ENCODE measurements around the gene SCGB1D2.
"Not testable (repeated sequence)": the region's sequence is repeated elsewhere in the genome, so short reads cannot be mapped to it uniquely, and the experiment has no call there.

SCGB1D2 gene

GRCh38 chr11:62242021-62242420 lies at the start of gene SCGB1D2:
SCGB1D2 (plus strand) TSS chr11:62242239; CDS start chr11:62242308, 69 bp downstream.
- peaks cover 32% of the 10 kb centered on the region for H3K27me3 Mint-ChIP-seq
- no peaks in the 10 kb centered on the region for H3K4me1 Mint-ChIP-seq (ENCODE audit: low read depth)
- no peaks in the 10 kb centered on the region for H3K9me3 Mint-ChIP-seq
- H3K4me3 Mint-ChIP-seq = no peak within 1 kb of the TSS
- no peak within 1 kb of the TSS for H3K27ac Mint-ChIP-seq
- H3K36me3 Mint-ChIP-seq (ENCODE audit: low read depth) = no peaks in the 10 kb centered on the region

GRCh38 chr11:62193952-62194351 lies 48.1 kb upstream of the SCGB1D2 start:
- H3K27ac Mint-ChIP-seq = no peak overlapping the region
- H3K36me3 Mint-ChIP-seq (ENCODE audit: low read depth) = no peaks in the 10 kb centered on the region
- H3K27me3 Mint-ChIP-seq = peaks cover 29% of the 10 kb centered on the region
- no peak overlapping the region for H3K4me3 Mint-ChIP-seq
- no peaks in the 10 kb centered on the region for H3K4me1 Mint-ChIP-seq (ENCODE audit: low read depth)
- no peaks in the 10 kb centered on the region for H3K9me3 Mint-ChIP-seq

GRCh38 chr11:62195010-62195409 lies 47.0 kb upstream of the SCGB1D2 start:
- not testable (repeated sequence) for H3K4me3 Mint-ChIP-seq; H3K4me1 Mint-ChIP-seq (ENCODE audit: low read depth); H3K36me3 Mint-ChIP-seq (ENCODE audit: low read depth); H3K27ac Mint-ChIP-seq; H3K9me3 Mint-ChIP-seq
- peaks cover 23% of the 10 kb centered on the region for H3K27me3 Mint-ChIP-seq

GRCh38 chr11:62195945-62196344 lies 46.1 kb upstream of the SCGB1D2 start:
- H3K27me3 Mint-ChIP-seq = peaks cover 25% of the 10 kb centered on the region
- H3K36me3 Mint-ChIP-seq (ENCODE audit: low read depth) = no peaks in the 10 kb centered on the region

GRCh38 chr11:62197400-62197799 lies 44.6 kb upstream of the SCGB1D2 start:
- H3K4me3 Mint-ChIP-seq; H3K27ac Mint-ChIP-seq; H3K9me3 Mint-ChIP-seq; H3K4me1 Mint-ChIP-seq (ENCODE audit: low read depth); H3K36me3 Mint-ChIP-seq (ENCODE audit: low read depth): not testable (repeated sequence)
- H3K27me3 Mint-ChIP-seq = peaks cover 30% of the 10 kb centered on the region

More at GRCh38 chr11:62195945-62196344, 46.1 kb upstream of the SCGB1D2 start:
- no peak overlapping the region for H3K4me3 Mint-ChIP-seq
- H3K9me3 Mint-ChIP-seq = no peaks in the 10 kb centered on the region
- no peaks in the 10 kb centered on the region for H3K4me1 Mint-ChIP-seq (ENCODE audit: low read depth)
- H3K27ac Mint-ChIP-seq = no peak overlapping the region

- Mint-ChIP-seq H3K27me3 (peaks cover 21% of the 10 kb centered on the region), H3K4me3 (no peak overlapping the region), H3K36me3 (ENCODE audit: low read depth) (no peaks in the 10 kb centered on the region), H3K27ac (no peak overlapping the region), H3K9me3 (no peaks in the 10 kb centered on the region), H3K4me1 (ENCODE audit: low read depth) (no peaks in the 10 kb centered on the region)
Observed at GRCh38 chr11:62201376-62201775, 40.7 kb upstream of the SCGB1D2 start.

- Mint-ChIP-seq H3K9me3 (no peaks in the 10 kb centered on the region), H3K27me3 (peaks cover 20% of the 10 kb centered on the region), H3K4me3 (no peak overlapping the region), H3K36me3 (ENCODE audit: low read depth) (no peaks in the 10 kb centered on the region), H3K4me1 (ENCODE audit: low read depth) (no peaks in the 10 kb centered on the region), H3K27ac (no peak overlapping the region)
Observed at GRCh38 chr11:62202910-62203309, 39.1 kb upstream of the SCGB1D2 start.

GRCh38 chr11:62204430-62204829 lies 37.6 kb upstream of the SCGB1D2 start:
- Mint-ChIP-seq H3K4me1 (ENCODE audit: low read depth) (no peaks in the 10 kb centered on the region), H3K36me3 (ENCODE audit: low read depth) (no peaks in the 10 kb centered on the region), H3K27me3 (peaks cover 21% of the 10 kb centered on the region), H3K9me3 (no peaks in the 10 kb centered on the region), H3K4me3 (no peak overlapping the region), H3K27ac (no peak overlapping the region)

GRCh38 chr11:62205441-62205840 lies 36.6 kb upstream of the SCGB1D2 start:
- Mint-ChIP-seq H3K4me3 (no peak overlapping the region), H3K4me1 (ENCODE audit: low read depth) (no peaks in the 10 kb centered on the region), H3K9me3 (no peaks in the 10 kb centered on the region), H3K27ac (no peak overlapping the region), H3K27me3 (peaks cover 21% of the 10 kb centered on the region), H3K36me3 (ENCODE audit: low read depth) (no peaks in the 10 kb centered on the region)

GRCh38 chr11:62206276-62207066 lies 35.6 kb upstream of the SCGB1D2 start:
- not testable (repeated sequence) for H3K36me3 Mint-ChIP-seq (ENCODE audit: low read depth); H3K4me1 Mint-ChIP-seq (ENCODE audit: low read depth); H3K4me3 Mint-ChIP-seq; H3K27ac Mint-ChIP-seq; H3K9me3 Mint-ChIP-seq
- H3K27me3 Mint-ChIP-seq = peaks cover 14% of the 10 kb centered on the region

GRCh38 chr11:62208785-62209144 lies 33.3 kb upstream of the SCGB1D2 start:
- no peaks in the 10 kb centered on the region for H3K9me3 Mint-ChIP-seq

GRCh38 chr11:62217191-62217748 lies 24.8 kb upstream of the SCGB1D2 start:
- peaks cover 4% of the 10 kb centered on the region for H3K36me3 Mint-ChIP-seq (ENCODE audit: low read depth)
- H3K27ac Mint-ChIP-seq = no peak overlapping the region
- H3K4me1 Mint-ChIP-seq (ENCODE audit: low read depth) = no peaks in the 10 kb centered on the region
- H3K4me3 Mint-ChIP-seq = no peak overlapping the region
- H3K9me3 Mint-ChIP-seq = peaks cover 12% of the 10 kb centered on the region
- peaks cover 13% of the 10 kb centered on the region for H3K27me3 Mint-ChIP-seq

More at GRCh38 chr11:62208785-62209144, 33.3 kb upstream of the SCGB1D2 start:
- Mint-ChIP-seq H3K4me1 (ENCODE audit: low read depth) (no peaks in the 10 kb centered on the region), H3K27ac (no peak overlapping the region), H3K27me3 (peaks cover 4% of the 10 kb centered on the region), H3K4me3 (no peak overlapping the region), H3K36me3 (ENCODE audit: low read depth) (no peaks in the 10 kb centered on the region)

GRCh38 chr11:62221498-62221897 lies 20.5 kb upstream of the SCGB1D2 start:
- Mint-ChIP-seq H3K27me3 (peaks cover 10% of the 10 kb centered on the region), H3K4me1 (ENCODE audit: low read depth) (no peaks in the 10 kb centered on the region), H3K9me3 (peaks cover 37% of the 10 kb centered on the region), H3K27ac (no peak overlapping the region), H3K36me3 (ENCODE audit: low read depth) (peaks cover 4% of the 10 kb centered on the region), H3K4me3 (no peak overlapping the region)

- no peak overlapping the region for H3K27ac Mint-ChIP-seq
- H3K4me3 Mint-ChIP-seq = no peak overlapping the region
- no peaks in the 10 kb centered on the region for H3K4me1 Mint-ChIP-seq (ENCODE audit: low read depth)
- H3K27me3 Mint-ChIP-seq = peaks cover 6% of the 10 kb centered on the region
- H3K36me3 Mint-ChIP-seq (ENCODE audit: low read depth) = peaks cover 4% of the 10 kb centered on the region
- peaks cover 37% of the 10 kb centered on the region for H3K9me3 Mint-ChIP-seq
Observed at GRCh38 chr11:62223095-62223494, 18.9 kb upstream of the SCGB1D2 start.

- peaks cover 46% of the 10 kb centered on the region for H3K27me3 Mint-ChIP-seq
Observed at GRCh38 chr11:62233730-62234129, 8.3 kb upstream of the SCGB1D2 start.

GRCh38 chr11:62236187-62236586 lies 5.9 kb upstream of the SCGB1D2 start:
- no peak overlapping the region for H3K4me3 Mint-ChIP-seq
- H3K36me3 Mint-ChIP-seq (ENCODE audit: low read depth) = no peaks in the 10 kb centered on the region
- peaks cover 51% of the 10 kb centered on the region for H3K27me3 Mint-ChIP-seq
- H3K27ac Mint-ChIP-seq = no peak overlapping the region
- H3K9me3 Mint-ChIP-seq = no peaks in the 10 kb centered on the region
- no peaks in the 10 kb centered on the region for H3K4me1 Mint-ChIP-seq (ENCODE audit: low read depth)

More at GRCh38 chr11:62233730-62234129, 8.3 kb upstream of the SCGB1D2 start:
- H3K36me3 Mint-ChIP-seq (ENCODE audit: low read depth) = no peaks in the 10 kb centered on the region
- no peak overlapping the region for H3K4me3 Mint-ChIP-seq
- no peak overlapping the region for H3K27ac Mint-ChIP-seq
- no peaks in the 10 kb centered on the region for H3K9me3 Mint-ChIP-seq
- H3K4me1 Mint-ChIP-seq (ENCODE audit: low read depth) = no peaks in the 10 kb centered on the region
